ENCODE measurements around the gene PEMT.
"Not testable (repeated sequence)": the region's sequence is repeated elsewhere in the genome, so short reads cannot be mapped to it uniquely, and the experiment has no call there.

Gene PEMT, protein sequence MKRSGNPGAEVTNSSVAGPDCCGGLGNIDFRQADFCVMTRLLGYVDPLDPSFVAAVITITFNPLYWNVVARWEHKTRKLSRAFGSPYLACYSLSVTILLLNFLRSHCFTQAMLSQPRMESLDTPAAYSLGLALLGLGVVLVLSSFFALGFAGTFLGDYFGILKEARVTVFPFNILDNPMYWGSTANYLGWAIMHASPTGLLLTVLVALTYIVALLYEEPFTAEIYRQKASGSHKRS

GRCh38 chr17:17591355-17592298, at the start of gene PEMT:
PEMT (minus strand) TSS chr17:17591708; CDS start chr17:17591626, 82 bp downstream.
- DNase-seq, result peak; percentile 78

DNA sequence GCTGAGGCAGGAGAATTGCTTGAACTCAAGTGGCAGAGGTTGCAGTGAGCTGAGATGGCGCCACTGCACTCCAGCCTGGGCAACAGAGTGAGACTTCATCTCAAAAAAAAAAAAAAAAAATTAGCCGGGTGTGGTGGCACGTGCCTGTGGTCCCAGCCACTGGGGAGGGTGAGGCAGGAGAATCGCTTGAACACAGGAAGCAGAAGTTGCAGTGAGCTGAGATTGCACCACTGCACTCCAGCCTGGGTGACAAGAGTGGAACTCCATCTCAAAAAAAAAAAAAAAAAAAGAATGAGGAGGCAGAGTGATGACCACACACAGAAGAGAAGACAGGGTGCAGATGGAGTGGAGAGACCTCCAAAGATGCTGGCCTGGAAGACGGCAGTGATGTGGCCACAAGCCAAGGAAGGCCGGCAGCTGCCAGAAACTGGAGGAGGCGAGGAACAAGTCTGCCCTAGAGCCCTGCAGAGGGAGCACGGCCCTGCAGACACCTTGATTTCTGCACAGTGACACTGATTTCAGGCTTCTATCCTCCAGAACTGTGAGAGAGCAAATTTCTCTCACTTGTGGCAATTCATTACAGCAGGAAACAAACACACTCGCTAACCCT, 48.3 kb upstream of the PEMT start:
- not testable (repeated sequence) for DNase-seq

DNA sequence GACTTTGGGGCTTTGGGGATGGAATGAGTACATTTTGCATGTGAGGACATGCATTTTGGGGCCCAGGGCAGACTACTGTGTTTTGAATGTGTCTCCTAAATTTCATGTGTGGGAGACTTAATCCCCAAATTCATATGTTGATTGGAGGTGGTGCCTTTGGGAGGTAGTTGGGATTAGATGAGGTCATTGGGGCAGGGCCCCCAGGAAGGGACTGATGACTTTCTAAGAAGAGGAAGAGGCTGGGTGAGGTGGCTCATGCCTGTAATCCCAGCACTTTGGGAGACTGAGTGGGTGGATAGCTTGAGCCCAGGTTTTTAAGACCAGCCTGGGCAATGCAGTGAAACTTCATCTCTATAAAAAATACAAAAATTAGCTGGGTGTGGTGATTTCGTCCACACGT, 47.0 kb upstream of the PEMT start:
- DNase-seq, result no peak

GRCh38 chr17:17636272-17636885, 44.9 kb upstream of the PEMT start:
- DNase-seq, result no peak

GRCh38 chr17:17635537-17636271, 44.2 kb upstream of the PEMT start:
- DNase-seq, result not testable (repeated sequence)

DNA sequence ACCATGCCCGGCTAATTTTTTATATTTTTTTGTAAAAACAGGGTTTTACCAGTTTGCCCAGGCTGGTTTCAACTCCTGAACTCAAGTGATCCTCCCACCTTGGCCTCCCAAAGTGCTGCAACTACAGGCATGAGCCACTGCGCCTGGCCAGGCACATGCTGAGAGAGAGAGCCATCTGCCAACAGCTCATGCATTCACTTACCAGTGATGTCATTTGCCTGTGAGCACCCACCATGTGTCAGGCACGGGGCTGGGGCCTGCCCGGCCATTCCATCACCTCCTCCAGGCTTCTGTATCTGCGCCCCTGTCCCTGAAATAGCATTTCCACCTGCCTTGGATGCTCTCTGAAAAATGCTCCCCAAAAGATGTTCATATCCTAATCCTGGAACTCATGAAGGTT, 43.6 kb upstream of the PEMT start:
- no peak for DNase-seq

GRCh38 chr17:17633310-17633709, 41.8 kb upstream of the PEMT start:
- no peak for DNase-seq

DNA sequence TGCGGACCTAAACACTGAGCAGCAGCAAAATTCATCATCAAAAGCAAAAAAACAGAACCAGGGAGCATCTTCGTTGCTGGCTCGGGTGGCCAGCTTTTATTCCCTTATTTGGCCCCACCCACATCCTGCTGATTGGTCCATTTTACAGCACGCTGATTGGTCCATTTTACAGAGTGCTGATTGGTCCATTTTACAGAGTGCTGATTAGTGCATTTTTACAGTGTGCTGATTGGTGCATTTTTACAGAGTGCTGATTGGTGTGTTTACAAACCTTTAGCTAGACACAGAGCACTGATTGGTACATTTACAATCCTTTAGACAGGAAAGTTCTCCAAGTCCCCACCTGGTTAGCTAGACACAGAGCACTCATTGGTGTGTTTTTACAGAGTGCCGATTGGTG, 41.2 kb upstream of the PEMT start:
- DNase-seq, result not testable (repeated sequence)

DNA sequence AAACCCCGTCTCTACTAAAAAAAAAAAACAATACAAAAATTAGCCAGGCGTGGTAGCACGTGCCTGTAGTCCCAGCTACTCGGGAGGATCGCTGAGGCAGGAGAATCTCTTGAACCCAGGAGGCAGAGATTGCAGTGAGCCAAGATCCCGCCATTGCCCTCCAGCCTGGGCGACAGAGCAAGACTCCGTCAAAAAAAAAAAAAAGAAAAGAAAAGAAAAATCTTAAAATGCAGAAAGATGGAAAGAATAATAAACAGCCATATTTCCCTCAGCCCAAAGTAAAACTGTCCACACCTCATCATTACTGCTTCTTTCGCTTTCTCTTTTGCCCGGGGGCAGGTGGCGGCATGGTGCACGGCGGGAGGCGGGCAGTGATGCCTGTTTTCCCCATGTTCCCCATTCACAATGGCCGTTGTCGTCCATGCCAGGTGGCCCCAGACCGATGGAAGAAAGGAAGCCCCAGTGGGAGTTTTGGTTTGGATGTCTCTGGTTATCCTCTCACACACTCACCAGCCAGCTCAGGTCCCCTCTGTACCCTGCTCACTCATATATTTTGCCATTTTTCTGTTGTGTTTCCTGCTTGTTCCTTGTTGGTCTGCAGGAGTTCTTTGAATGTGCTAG, 37.0 kb upstream of the PEMT start:
- no peak for DNase-seq

- DNase-seq, result no peak
Observed at GRCh38 chr17:17626840-17627239, 35.3 kb upstream of the PEMT start.

GRCh38 chr17:17626151-17626805, 34.8 kb upstream of the PEMT start:
- DNase-seq, result no peak

GRCh38 chr17:17624741-17625140, 33.2 kb upstream of the PEMT start:
- DNase-seq, result no peak

GRCh38 chr17:17623904-17624303, 32.4 kb upstream of the PEMT start:
- DNase-seq, result no peak

GRCh38 chr17:17621254-17621653, 29.7 kb upstream of the PEMT start:
- no peak for DNase-seq

GRCh38 chr17:17613708-17614114, 22.2 kb upstream of the PEMT start:
- no peak for DNase-seq

DNA sequence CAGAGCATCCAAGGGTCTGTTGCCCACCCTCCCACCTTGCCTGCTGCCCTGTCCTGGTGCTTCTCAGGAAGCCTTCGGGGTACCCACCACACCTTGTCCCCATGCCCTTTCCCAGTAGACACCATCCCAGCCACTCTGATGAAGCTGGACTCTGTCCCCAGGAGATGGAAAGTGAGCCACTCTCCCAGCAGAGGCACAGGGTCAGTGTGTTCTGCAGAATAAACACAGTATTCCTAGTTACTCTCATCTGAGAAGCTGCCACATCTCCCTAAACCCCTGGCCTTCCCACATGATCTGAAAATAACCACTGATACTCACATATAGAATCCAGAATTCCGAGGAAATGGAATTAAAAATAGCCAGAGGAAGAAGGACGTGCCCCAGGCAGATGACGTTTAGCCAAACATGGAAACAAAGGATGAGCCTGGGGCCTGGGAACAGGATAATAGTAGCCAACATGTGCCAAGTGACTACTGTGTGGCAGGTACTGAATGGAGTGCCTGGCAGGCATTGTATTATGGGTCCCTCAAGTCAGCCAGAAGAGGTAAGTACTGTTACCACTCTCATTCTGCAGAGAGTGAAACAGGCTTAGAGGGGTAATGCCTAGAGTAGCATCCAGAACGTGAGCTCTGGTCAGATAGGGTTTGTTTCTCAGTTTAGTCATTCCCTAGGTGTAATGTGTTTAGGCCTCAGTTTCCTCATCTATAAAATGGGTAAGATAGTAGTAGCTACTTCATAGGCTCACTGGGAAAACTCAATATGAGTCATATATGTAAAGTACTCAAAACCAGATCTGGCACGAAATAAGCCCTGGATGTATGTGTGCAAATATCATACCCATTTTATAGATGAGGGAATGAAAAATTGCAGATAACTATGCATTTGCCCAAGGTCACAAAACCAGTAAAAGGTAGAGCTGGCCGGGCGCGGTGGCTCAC, 20.8 kb upstream of the PEMT start:
- DNase-seq, result no peak

- no peak for DNase-seq
Observed at GRCh38 chr17:17609121-17609520, 17.6 kb upstream of the PEMT start.

DNA sequence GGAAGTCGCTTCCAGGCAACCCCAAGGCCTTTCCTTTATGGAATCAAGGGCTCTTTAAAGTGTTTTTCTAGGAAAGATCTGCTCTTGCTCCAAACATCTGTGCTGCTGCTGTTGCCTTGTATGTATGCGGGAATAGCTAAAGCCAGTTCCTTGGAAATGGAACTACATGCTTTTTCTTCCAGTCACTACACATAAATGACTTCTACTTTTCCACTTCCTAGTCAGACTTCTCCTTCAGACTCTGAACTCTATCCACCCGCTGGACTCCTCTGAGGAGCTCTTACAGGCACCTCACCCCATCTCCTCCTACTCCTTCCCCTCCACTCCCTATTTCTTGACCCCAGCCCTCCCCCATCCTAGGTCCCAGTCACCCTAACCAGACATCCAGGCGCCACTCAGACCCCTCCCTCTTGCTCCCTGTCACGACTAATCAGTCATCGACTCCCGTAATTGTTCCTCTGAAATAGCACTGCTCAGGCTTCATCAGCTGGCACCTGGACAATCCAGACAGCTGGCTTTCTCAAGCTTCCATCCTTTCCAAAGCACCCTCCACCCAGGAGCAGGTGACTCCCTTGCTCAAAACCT, 15.0 kb upstream of the PEMT start:
- DNase-seq, result no peak

DNA sequence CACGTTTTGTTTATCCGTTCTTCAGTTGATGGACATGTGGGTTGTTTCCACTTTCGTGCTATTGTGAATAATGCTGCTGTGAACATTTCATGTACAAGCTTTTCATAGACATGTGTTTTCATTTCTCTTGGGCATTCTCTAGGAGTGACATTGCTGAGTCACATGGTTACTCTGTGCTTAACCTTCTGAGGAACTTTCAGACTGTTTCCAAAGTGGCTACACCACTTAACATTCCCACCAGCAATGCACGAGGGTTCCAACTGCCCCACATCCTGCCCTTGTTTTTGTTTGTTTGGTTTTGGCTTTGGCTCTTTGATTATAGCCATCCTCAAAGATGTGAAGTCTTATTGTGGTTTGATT, 14.2 kb upstream of the PEMT start:
- DNase-seq, result no peak

DNA sequence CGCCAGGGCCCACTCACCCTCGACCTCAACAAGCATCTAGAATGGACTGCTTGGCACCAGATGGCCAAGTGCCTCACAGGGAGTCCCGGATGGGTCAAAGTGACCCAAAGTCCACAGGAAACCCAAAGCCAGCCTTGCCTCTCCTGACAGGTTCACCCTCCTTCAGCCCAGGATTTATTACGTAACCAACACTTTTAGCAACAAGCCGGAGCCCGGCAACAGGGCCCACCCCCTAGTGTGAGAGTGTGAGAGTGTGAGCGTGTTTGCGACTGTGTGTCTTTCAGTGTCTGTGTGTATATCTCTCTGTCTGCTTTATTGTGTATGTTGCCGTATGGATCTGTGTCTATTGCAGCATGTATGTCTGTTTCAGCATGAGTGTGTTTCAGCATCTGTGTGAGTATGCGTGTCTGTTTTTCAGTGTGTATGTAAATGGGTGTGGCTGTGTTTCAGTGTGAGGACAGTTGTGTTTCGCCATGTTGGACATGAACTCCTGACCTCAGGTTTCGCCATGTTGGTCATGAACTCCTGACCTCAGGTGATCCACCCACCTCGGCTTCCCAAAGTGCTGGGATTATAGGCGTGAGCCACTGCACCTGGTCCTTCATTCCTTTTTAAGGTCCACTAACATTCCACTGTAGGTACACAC, 13.7 kb upstream of the PEMT start:
- no peak for DNase-seq

Measured in NK-92 treated with Interleukin-12 subunit alpha and Interleukin-12 subunit beta, amount 100 ng/mL, for 24 hours (cell line).